ENCODE results near the gene ABCA9. TPM values are rescaled to one million over a fixed set of nuclear protein-coding genes. Genes with fewer than 3 reads are reported as not detected.
"Not testable (repeated sequence)": the region's sequence is repeated elsewhere in the genome, so short reads cannot be mapped to it uniquely, and the experiment has no call there.

ABCA9 gene
- total RNA-seq, 4 donors from 2014 or later: 6.0 to 38.2 (median 8.5) TPM

DNA sequence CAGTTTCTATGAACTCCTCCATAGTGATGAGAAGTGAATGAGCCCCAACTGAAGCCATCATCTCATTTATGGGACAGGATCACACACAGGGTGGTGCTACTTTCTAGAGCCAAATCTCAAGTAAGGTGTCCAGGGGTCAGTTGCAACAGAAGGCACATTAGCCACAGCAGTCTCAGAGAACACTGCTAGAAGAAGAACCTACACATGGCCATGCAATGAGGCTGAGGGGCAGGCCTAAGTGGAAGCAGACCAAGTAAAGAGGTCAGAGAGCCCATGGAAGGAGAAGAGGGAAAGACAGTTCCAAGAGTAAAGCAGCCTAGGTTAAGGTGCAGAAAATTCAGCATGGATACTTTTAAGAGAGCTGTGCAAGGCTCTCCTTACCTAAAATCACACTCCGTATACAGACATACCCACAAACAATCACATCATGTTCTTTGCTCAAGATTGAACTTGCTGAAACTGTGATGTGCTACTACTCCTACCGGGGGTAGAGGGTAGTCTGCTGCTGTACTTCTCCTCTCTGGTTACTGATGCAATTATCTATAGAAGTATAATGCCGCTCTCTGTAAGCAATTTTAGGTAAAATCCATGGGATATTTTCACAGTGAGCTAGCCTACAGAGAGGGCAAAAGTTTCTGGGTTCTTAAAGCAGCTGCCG lies 107.3 kb downstream of the ABCA9 start:
- DNase-seq (no peak), ATAC-seq (no peak)
- H3K36me3 ChIP-seq: no peaks in the 10 kb centered on the region
- TF ChIP-seq, protein P1, sequence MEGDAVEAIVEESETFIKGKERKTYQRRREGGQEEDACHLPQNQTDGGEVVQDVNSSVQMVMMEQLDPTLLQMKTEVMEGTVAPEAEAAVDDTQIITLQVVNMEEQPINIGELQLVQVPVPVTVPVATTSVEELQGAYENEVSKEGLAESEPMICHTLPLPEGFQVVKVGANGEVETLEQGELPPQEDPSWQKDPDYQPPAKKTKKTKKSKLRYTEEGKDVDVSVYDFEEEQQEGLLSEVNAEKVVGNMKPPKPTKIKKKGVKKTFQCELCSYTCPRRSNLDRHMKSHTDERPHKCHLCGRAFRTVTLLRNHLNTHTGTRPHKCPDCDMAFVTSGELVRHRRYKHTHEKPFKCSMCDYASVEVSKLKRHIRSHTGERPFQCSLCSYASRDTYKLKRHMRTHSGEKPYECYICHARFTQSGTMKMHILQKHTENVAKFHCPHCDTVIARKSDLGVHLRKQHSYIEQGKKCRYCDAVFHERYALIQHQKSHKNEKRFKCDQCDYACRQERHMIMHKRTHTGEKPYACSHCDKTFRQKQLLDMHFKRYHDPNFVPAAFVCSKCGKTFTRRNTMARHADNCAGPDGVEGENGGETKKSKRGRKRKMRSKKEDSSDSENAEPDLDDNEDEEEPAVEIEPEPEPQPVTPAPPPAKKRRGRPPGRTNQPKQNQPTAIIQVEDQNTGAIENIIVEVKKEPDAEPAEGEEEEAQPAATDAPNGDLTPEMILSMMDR (IDR thresholded peaks at IDR 0.05 in 4 of 5, conservative IDR thresholded peaks at IDR 0.05 in 1 of 5): no peak
- no peak for TF ChIP-seq POLR2A (IDR thresholded peaks at IDR 0.05)
- peak overlapping the region in 1 of 4 donors; percentile 49 for H3K27ac ChIP-seq
- in situ Hi-C loops (cut with MboI; ENCODE audit: low sequenced_read_pairs in 4 of 4) (no loop called here), intact Hi-C loops (cut with DNase I; ENCODE audit: low total_unique reads) (no loop called here)
- peak overlapping the region in 3 of 4 donors; percentile 36 to 43 (median 38) for H3K4me3 ChIP-seq
- no peaks in the 10 kb centered on the region for H3K4me1 ChIP-seq
- H3K27me3 ChIP-seq: no peaks in the 10 kb centered on the region
- H3K9me3 ChIP-seq: no peaks in the 10 kb centered on the region

DNA sequence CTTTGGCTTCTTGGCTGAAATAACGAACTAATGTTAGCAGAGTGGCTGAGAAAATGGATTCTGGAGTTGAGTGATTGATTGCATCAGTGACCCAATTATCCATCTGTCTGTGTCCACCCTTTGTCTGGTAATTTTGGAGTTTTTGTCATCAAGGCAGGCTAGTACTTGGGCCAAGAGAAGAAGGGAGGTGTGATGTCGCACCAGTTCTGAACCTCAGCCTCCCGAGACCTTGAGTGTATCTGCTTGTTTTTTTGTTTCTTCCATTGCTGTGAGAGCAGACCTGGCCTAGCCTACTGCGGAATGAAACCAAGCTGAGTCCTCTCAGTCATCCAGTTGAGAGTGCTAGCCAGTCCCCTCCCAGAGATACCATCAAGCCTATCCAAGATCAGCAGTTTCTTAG lies 110.0 kb downstream of the ABCA9 start:
- intact Hi-C loops (cut with DNase I; ENCODE audit: low total_unique reads) (no loop called here), in situ Hi-C loops (cut with MboI; ENCODE audit: low sequenced_read_pairs in 4 of 4) (no loop called here)
- H3K27ac ChIP-seq: peak overlapping the region in 1 of 4 donors; percentile 8
- H3K4me1 ChIP-seq: no peaks in the 10 kb centered on the region
- no peak for TF ChIP-seq POLR2A (IDR thresholded peaks at IDR 0.05)
- TF ChIP-seq, protein P1 (IDR thresholded peaks at IDR 0.05 in 4 of 5, conservative IDR thresholded peaks at IDR 0.05 in 1 of 5): no peak
- no peak overlapping the region for H3K4me3 ChIP-seq
- no peaks in the 10 kb centered on the region for H3K27me3 ChIP-seq
- H3K36me3 ChIP-seq: no peaks in the 10 kb centered on the region
- DNase-seq: no peak
- H3K9me3 ChIP-seq: no peaks in the 10 kb centered on the region
- peak; percentile 30 to 47 for ATAC-seq

DNA sequence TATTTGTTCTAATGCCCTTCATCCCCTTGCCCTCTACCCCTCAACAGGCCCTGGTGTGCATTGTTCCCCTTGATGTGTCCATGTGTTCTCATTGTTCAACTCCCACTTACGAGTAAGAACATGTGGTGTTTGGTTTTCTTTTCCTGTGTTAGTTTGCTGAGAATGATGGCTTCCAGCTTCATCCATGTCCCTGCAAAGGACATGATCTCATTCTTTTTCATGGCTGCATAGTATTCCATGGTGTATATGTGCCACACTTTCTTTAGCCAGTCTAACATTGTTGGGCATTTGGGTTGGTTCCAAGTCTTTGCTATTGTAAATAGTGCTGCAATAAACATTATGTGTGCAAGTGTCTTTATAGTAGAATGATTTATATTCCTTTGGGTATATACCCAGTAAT lies 112.9 kb downstream of the ABCA9 start:
- in situ Hi-C loops (cut with MboI; ENCODE audit: low sequenced_read_pairs in 4 of 4); H3K27ac ChIP-seq: not testable (repeated sequence)

DNA sequence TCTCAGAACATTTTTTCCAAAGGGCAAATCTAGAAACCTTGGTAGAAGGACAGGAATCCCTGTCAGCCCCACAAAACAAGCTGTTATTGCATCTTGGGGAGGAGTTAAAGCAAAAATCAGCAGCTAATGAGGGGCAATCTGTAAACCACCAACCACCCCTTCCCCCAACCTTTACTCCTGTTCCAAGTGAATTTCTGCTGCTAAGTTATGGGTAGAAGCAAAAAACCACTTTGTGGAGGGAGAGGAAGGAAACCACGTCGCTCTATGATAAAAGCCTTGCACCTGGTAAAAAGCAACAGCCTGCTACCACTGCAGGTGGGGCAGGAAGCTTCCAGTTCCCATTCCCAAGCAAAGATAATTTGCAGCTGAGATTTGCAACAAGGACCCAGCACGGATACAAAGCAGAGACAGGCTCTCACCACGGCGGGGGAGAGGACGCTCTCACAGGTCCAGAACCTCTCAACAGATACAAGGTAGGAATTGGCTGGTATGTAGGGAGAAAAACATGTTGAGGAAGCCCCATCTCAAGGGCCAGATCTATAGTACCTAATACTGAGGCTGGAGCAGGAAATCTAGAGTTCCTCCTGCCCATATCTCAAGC lies 116.2 kb downstream of the ABCA9 start:
- H3K36me3 ChIP-seq: no peaks in the 10 kb centered on the region
- no peak for TF ChIP-seq POLR2A (IDR thresholded peaks at IDR 0.05)
- TF ChIP-seq, protein P1 (IDR thresholded peaks at IDR 0.05 in 4 of 5, conservative IDR thresholded peaks at IDR 0.05 in 1 of 5): no peak
- DNase-seq (no peak), ATAC-seq (no peak)
- no peak overlapping the region for H3K4me3 ChIP-seq
- H3K4me1 ChIP-seq: no peaks in the 10 kb centered on the region
- H3K27ac ChIP-seq: no peak overlapping the region
- no peaks in the 10 kb centered on the region for H3K9me3 ChIP-seq
- intact Hi-C loops (cut with DNase I; ENCODE audit: low total_unique reads): no loop called here
- in situ Hi-C loops (cut with MboI; ENCODE audit: low sequenced_read_pairs in 4 of 4): no loop called here
- no peaks in the 10 kb centered on the region for H3K27me3 ChIP-seq

More for the DNA sequence above, 112.9 kb downstream of the ABCA9 start:
- DNase-seq; H3K4me1 ChIP-seq; H3K36me3 ChIP-seq; intact Hi-C loops (cut with DNase I; ENCODE audit: low total_unique reads); H3K27me3 ChIP-seq; H3K4me3 ChIP-seq; ATAC-seq; H3K9me3 ChIP-seq: not testable (repeated sequence)

DNA sequence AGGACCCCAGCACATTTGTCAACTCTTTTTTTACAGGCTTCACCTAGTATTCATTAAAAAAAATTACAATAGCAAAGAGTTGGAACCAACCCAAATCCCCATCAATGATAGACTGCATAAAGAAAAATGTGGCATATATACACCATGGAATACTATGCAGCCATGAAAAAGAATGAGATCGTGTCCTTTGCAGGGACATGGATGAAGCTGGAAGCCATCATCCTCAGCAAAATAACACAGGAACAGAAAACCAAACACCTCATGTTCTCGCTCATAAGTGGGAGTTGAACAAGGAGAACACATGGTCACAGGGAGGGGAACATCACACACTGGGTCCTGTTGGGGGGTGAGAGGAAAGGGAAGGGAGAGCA lies 116.9 kb downstream of the ABCA9 start:
- ATAC-seq; intact Hi-C loops (cut with DNase I; ENCODE audit: low total_unique reads); H3K36me3 ChIP-seq; DNase-seq; H3K9me3 ChIP-seq; H3K27ac ChIP-seq; H3K27me3 ChIP-seq; H3K4me3 ChIP-seq; in situ Hi-C loops (cut with MboI; ENCODE audit: low sequenced_read_pairs in 4 of 4); H3K4me1 ChIP-seq: not testable (repeated sequence)
